A549 treated with DMSO at 1 μM for 4 hours (cell line): Measurements from ENCODE around the gene LURAP1L. TPM values are rescaled to one million over a fixed set of nuclear protein-coding genes. Genes with fewer than 3 reads are reported as not detected.

Experiments
- total RNA-seq: library from RNA; stranded (reverse); fragments of 200-300 nt; extraction: Qiagen RNA extraction; gene quantifications from 5 replicates; pipeline ENCODE4 v1.2.3, GENCODE V29; 2022; ENCODE audit warnings: low read depth

LURAP1L gene
- total RNA-seq: 12.5 to 13.9 TPM (median 12.6 TPM) in 5 replicates

GRCh38 chr9:12774861-12775678, at the start of gene LURAP1L:
TSS of gene LURAP1L (plus strand) at chr9:12775020. CDS start at chr9:12775716, 696 bp downstream.

Other genes starting within 250 kb of the LURAP1L start
- not detected in 5 replicates for gene TYRP1, start 81.6 kb upstream of the LURAP1L start, total RNA-seq